ENCODE results near the gene B9D1. TPM values are rescaled to one million over a fixed set of nuclear protein-coding genes. Genes with fewer than 3 reads are reported as not detected.

B9D1 gene
- polyA plus RNA-seq, 1 of the 3 experiments (the other 2 are of a cell fraction) = 81.6 TPM

DNA sequence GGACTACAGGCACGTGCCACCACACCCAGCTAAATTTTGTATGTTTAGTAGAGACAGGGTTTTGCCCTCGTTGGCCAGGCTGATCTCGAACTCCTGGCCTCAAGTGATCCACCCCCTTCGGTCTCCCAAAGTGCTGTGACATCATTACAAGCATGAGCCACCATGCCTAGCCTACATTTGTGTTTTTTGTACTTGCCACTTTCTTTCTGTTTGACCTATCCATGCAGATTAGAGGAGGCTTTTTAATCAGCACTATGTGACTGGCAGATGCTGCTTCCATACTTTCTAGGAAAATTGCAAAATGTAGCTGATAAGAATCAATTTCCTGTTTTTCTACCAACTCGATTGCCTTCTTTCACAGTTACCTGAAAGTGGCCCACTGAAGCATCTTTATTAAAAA, 57.3 kb downstream of the B9D1 start:
- Histone ChIP-seq H3K9me3 (no peaks in the 10 kb centered on the region), H4K20me1 (ENCODE audit: insufficient read depth) (0 out of 2 replicates have a peak, but pooled peaks cover 3% of the 10 kb centered on the region), H3K4me3 (ENCODE audit: low read depth in 2 of 2, low read length in 1 of 2) (no peak overlapping the region), H3K36me3 (replicated peaks in 1 of 2; ENCODE audit: control insufficient read depth in 1 of 2, insufficient read depth in 2 of 2, low read length in 1 of 2) (peaks cover 2 to 7% of the 10 kb centered on the region in 2 experiments), H3K27ac (ENCODE audit: low read depth in 2 of 2, low read length in 1 of 2) (no peak overlapping the region), H2AFZ (ENCODE audit: low read depth) (no peak overlapping the region), H3K79me2 (ENCODE audit: insufficient read depth) (peaks cover 15% of the 10 kb centered on the region; the same call in 1 of the 2 replicates), H3F3A (replicated peaks; ENCODE audit: insufficient read depth) (peaks cover 2% of the 10 kb centered on the region), H3K27me3 (ENCODE audit: insufficient read depth) (no peaks in the 10 kb centered on the region), H3K4me2 (no peak overlapping the region), H3K4me1 (ENCODE audit: control insufficient read depth in 1 of 2, insufficient read depth in 2 of 2, low read depth in 1 of 2, low read length in 1 of 2) (peaks cover 6 to 15% of the 10 kb centered on the region in 2 experiments; a peak in 2 of 4 replicates), H3K9ac (no peak overlapping the region), H3K9me2 (no peaks in the 10 kb centered on the region)
- ChIA-PET CTCF (interaction anchor here (1.0 to 1.6 kb wide), 2 partner anchors 15 to 16 kb away, joined by 4 read pairs; no protein-coding TSS in a partner anchor), POLR2A (interaction anchor here (0.5 kb wide), 1 partner anchor 32 kb away, joined by 3 read pairs; no protein-coding TSS in a partner anchor)
- no peak for DNase-seq
- TF ChIP-seq SIN3A (IDR thresholded peaks at IDR 0.05; ENCODE audit: borderline replicate concordance, low read depth, low read length) (no peak), TCF12 (IDR thresholded peaks at IDR 0.05) (no peak), TEAD4 (IDR thresholded peaks at IDR 0.05; ENCODE audit: borderline replicate concordance, insufficient read depth) (no peak), ELF1 (IDR thresholded peaks at IDR 0.05) (no peak), TAF1 (IDR thresholded peaks at IDR 0.05; ENCODE audit: borderline replicate concordance, low read depth, low read length) (no peak), RFX5 (IDR thresholded peaks at IDR 0.05; ENCODE audit: low read length) (no peak), EP300 (IDR thresholded peaks at IDR 0.05; ENCODE audit: borderline replicate concordance in 1 of 2, low read depth in 1 of 2, low read length in 1 of 2) (no peak), MXI1 (IDR thresholded peaks at IDR 0.05; ENCODE audit: low read depth, low read length) (no peak), EZH2phosphoT487 (IDR thresholded peaks at IDR 0.05; ENCODE audit: borderline replicate concordance, low read depth) (no peak), FOXJ3 (CRISPR knock-in tag; IDR thresholded peaks at IDR 0.05) (no peak), RAD21 (IDR thresholded peaks at IDR 0.05; ENCODE audit: low read length) (no peak), RXRA (IDR thresholded peaks at IDR 0.05; ENCODE audit: borderline replicate concordance, low read depth) (no peak)
- TF ChIP-seq, protein P1, sequence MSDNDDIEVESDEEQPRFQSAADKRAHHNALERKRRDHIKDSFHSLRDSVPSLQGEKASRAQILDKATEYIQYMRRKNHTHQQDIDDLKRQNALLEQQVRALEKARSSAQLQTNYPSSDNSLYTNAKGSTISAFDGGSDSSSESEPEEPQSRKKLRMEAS (IDR thresholded peaks at IDR 0.05; ENCODE audit: low read depth) = no peak
- TF ChIP-seq, protein P2, sequence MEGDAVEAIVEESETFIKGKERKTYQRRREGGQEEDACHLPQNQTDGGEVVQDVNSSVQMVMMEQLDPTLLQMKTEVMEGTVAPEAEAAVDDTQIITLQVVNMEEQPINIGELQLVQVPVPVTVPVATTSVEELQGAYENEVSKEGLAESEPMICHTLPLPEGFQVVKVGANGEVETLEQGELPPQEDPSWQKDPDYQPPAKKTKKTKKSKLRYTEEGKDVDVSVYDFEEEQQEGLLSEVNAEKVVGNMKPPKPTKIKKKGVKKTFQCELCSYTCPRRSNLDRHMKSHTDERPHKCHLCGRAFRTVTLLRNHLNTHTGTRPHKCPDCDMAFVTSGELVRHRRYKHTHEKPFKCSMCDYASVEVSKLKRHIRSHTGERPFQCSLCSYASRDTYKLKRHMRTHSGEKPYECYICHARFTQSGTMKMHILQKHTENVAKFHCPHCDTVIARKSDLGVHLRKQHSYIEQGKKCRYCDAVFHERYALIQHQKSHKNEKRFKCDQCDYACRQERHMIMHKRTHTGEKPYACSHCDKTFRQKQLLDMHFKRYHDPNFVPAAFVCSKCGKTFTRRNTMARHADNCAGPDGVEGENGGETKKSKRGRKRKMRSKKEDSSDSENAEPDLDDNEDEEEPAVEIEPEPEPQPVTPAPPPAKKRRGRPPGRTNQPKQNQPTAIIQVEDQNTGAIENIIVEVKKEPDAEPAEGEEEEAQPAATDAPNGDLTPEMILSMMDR (IDR thresholded peaks at IDR 0.05) = no peak
- TF ChIP-seq, protein P3, sequence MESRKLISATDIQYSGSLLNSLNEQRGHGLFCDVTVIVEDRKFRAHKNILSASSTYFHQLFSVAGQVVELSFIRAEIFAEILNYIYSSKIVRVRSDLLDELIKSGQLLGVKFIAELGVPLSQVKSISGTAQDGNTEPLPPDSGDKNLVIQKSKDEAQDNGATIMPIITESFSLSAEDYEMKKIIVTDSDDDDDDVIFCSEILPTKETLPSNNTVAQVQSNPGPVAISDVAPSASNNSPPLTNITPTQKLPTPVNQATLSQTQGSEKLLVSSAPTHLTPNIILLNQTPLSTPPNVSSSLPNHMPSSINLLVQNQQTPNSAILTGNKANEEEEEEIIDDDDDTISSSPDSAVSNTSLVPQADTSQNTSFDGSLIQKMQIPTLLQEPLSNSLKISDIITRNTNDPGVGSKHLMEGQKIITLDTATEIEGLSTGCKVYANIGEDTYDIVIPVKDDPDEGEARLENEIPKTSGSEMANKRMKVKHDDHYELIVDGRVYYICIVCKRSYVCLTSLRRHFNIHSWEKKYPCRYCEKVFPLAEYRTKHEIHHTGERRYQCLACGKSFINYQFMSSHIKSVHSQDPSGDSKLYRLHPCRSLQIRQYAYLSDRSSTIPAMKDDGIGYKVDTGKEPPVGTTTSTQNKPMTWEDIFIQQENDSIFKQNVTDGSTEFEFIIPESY (IDR thresholded peaks at IDR 0.05; ENCODE audit: borderline replicate concordance, low read depth) = no peak
- WGBS (ENCODE audit: low lambda C conversion rate) = 88% methylated on average over 4 of the region's 5 CpGs

Measured in SK-N-SH (cell line).